ES-I3 (cell line): ENCODE measurements around the gene NOP9.

Experiments used
- H3K36me3 ChIP-seq: 2 replicates; pipeline ENCODE4 v1.6.1; 2013; ENCODE audit warnings: mild to moderate bottlenecking, low read length, control low read depth, moderate library complexity; ENCODE audit not compliant: insufficient read depth
- H3K4me1 ChIP-seq: 2 replicates; pipeline ENCODE4 v1.6.1; 2013; ENCODE audit warnings: mild to moderate bottlenecking, control low read depth, low read length; ENCODE audit not compliant: insufficient read depth
- H3K9ac ChIP-seq: 2 replicates; pipeline ENCODE4 v1.6.1; 2013; ENCODE audit warnings: low read depth, mild to moderate bottlenecking, low read length, moderate library complexity
- H3K9me3 ChIP-seq: 2 replicates; pipeline ENCODE4 v1.6.1; 2013; ENCODE audit warnings: mild to moderate bottlenecking, low read length, moderate library complexity; ENCODE audit not compliant: control insufficient read depth, insufficient read depth

The NOP9 gene

DNA sequence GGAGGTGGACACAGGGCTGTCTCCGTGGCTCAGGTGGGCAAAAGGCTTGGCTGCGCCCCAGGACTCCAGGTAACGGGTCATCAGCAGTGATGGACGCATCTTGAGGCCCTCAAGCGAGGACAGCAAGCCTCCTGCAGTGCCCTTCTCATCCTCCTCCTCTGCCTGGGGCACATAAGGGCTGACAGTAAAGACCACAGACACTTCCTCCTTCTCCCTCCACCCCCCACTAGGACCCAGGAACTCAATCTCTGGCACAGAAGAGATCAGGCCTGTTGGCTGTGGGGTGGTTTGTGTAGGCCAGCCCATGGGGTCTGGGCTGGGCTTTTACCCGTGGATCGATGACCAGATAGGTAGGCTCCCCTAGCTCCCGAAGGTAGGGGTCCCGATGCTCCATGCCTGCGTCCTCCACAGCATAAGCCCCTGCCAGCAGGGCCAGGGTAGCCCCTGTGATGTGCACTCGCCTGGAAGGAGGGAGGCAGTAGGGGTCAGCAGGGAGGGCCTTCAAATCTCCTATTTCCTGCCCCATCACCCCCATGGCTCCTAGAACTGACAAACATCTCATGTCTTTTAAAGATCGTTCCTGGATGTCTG, 29.5 kb downstream of the NOP9 start:
- no peaks in the 10 kb centered on the region for H3K9me3 ChIP-seq
- H3K36me3 ChIP-seq: no peaks in the 10 kb centered on the region
- H3K9ac ChIP-seq: no peak overlapping the region
- peaks cover 4% of the 10 kb centered on the region; the same call in 1 of the 2 replicates for H3K4me1 ChIP-seq

DNA sequence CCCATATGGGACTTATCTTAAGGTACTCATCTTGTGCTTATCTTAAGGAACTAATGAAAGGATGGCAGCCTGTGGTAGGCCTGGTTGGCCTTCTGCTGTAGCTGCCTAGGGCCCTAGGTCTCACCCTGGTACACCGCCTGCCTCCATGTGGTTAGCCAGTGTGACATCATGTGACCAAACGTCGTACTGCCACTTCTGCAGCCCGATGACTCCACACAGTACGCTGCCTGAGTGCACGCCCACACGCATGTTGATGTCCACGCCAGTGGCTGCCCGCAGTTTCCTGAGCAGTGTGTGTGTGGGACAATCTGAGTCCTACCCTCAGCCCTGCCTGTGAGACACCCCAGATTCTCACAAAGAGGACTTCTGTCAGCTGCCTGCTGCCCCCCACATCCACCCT, 30.1 kb downstream of the NOP9 start:
- no peaks in the 10 kb centered on the region for H3K36me3 ChIP-seq
- H3K9ac ChIP-seq: no peak overlapping the region
- no peaks in the 10 kb centered on the region for H3K9me3 ChIP-seq
- peaks cover 4% of the 10 kb centered on the region; the same call in 1 of the 2 replicates for H3K4me1 ChIP-seq

- no peak overlapping the region for H3K9ac ChIP-seq
- no peaks in the 10 kb centered on the region for H3K9me3 ChIP-seq
- H3K4me1 ChIP-seq: peaks cover 10% of the 10 kb centered on the region; the same call in 1 of the 2 replicates
Observed at GRCh38 chr14:24330973-24331674, 31.5 kb downstream of the NOP9 start.

DNA sequence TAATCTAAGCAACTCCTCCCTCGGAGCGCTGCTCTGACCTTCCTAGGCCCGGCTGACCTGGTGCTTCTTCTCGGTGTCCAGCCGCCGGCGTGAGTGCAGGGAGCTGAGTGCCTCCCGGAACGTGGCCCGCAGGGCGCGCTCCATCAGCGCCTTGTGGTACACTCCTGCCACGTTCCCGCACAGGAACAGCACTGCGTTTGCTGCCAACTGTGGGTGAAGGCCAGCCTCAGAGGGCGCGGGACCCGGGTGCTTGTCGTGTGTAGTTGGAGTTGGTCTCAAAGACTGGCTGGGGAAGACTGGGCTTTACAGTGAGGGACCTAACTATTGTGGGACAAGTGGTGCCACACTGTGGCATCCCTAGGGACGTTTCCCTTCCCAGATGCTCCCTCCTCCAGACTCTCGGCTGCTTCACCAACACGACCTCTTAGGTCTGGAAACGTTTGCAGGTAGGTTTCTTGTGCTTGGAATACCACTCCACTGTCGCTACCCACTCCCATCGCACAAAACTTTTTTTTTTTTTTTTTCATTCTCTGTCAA, 32.1 kb downstream of the NOP9 start:
- Histone ChIP-seq H3K9ac (peak overlapping the region; percentile 62; the same call in 1 of the 2 replicates), H3K36me3 (no peaks in the 10 kb centered on the region), H3K4me1 (peaks cover 10% of the 10 kb centered on the region; the same call in 1 of the 2 replicates), H3K9me3 (no peaks in the 10 kb centered on the region)

More at GRCh38 chr14:24330973-24331674, 31.5 kb downstream of the NOP9 start:
- no peaks in the 10 kb centered on the region for H3K36me3 ChIP-seq

- no peaks in the 10 kb centered on the region for H3K36me3 ChIP-seq
- H3K9me3 ChIP-seq: no peaks in the 10 kb centered on the region
- peaks cover 8% of the 10 kb centered on the region; the same call in 1 of the 2 replicates for H3K4me1 ChIP-seq
- peak overlapping the region; percentile 62 for H3K9ac ChIP-seq
Observed at GRCh38 chr14:24332268-24332993, 32.8 kb downstream of the NOP9 start.

DNA sequence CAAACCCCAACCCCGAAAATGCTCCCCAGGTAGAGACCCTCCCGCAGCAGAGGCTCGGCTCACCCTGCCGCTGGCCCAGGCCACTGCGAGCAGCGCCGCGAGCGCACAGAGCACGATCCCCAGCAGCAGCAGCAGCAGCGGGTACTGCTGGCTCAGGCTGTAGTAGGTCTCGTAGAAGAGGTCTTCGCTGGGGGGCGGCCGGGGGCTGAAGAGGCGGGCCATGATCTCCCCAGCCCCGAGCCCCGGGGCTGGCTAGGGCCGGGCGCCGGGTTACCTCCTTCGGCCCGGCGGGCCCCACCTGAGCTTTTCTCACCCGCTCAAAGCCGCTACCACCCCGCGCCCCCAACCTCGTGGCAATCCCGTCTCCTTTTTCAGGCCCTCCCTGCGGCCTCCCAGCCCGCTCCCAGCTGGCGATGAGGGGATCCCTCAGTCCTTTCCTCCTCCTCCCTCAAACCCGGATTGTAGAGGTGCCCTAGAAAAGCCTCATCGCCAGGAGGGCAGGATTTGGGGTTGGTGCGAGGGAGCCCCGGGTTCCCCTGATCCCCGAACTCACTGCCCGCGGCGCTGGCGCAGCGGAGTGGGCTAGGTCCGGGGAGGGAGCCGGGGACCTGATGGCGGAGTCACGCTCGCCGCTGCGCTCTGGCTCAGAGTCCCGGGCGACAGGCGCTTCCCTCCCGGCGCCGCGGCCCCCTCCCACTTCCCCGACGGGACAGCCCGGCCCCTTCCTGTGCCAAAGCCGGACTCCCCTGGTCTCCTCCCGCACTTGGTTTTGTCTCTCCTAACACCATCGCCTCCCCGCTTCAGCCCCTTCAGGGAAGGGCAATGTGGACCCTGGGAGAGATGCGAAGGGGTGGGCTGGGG, 35.0 kb downstream of the NOP9 start, which contains the start of gene ADCY4:
TSS of gene ADCY4 (minus strand) at position 641 of the 861 bp plus-strand sequence. CDS start at position 222, 419 bp downstream.
- Histone ChIP-seq H3K9me3 (no peaks in the 10 kb centered on the region), H3K4me1 (peaks cover 6% of the 10 kb centered on the region; the same call in 1 of the 2 replicates), H3K36me3 (no peaks in the 10 kb centered on the region), H3K9ac (peak within 1 kb of the TSS; percentile 49; the same call in 1 of the 2 replicates)

DNA sequence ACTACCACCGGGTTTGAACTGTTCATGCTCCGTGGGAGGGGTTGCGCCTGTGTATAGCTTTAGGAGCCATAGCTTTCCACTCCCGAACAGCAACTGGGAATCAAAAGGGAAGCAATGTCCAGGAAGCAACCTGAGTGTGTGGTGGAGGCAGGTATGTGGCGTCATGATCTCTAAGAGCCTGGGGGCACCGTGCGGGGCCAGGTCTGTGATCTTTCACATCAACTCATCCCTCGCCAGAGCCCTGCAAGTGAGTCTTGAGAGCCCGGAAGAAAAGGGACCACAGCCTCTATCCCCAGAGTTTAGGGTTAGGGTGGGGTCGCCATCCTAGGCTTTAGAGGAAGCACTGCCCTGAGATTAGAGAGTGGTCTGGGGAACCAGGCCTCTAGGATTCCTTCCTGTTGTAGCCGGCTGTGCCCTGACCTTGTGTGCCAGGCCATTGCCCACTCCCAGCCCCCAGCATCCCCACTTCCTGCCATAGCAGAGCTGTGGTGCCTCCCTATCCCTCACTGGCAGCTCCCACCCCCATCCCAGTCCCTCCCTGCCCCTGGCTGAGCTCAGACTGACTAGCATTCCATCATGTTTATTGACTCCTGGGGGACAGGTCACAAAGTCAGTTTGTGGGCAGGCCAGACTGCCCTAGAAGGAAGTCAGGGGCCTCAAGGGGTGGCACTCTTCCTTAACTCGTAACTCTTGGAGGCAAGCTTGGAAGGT, 36.0 kb downstream of the NOP9 start:
- no peaks in the 10 kb centered on the region for H3K36me3 ChIP-seq
- peak overlapping the region; percentile 49; the same call in 1 of the 2 replicates for H3K9ac ChIP-seq

DNA sequence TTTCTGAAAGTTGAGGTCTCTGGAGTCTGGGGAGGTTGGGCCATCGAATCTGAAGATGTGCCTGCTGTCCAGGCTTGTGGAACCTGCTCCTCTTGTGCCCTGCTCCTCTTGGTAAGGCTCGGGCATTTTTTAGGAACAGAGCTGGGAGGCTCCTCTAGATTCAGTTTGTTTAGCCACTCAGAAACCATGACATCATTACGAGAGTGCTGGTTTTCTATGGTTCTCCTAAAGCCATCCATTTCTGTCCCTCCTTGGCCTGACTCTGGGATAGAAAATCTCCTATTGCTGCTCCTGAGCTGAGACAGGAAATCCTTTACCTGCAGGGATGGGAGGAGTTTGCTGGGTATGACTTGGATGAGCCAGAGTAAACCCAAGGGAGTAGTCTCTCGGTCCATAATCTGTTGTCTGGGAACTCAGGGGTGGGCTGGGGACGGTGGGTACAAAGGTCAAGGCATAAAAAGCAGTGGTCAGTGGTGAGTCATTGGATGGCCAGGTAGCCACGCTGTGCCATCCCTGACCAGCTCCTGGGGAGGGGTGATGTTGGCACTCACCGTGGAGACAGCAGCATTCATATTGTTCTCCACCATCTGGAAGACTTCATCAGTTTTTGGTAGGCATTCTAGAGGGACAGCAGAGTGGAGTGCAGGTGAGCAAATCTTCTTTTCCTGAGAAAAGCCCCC, 37.6 kb downstream of the NOP9 start:
- Histone ChIP-seq H3K36me3 (no peaks in the 10 kb centered on the region), H3K9me3 (no peaks in the 10 kb centered on the region), H3K9ac (no peak overlapping the region), H3K4me1 (peaks cover 6% of the 10 kb centered on the region; the same call in 1 of the 2 replicates)

More for the DNA sequence above, 36.0 kb downstream of the NOP9 start:
- Histone ChIP-seq H3K9me3 (no peaks in the 10 kb centered on the region), H3K4me1 (peaks cover 6% of the 10 kb centered on the region; the same call in 1 of the 2 replicates)

DNA sequence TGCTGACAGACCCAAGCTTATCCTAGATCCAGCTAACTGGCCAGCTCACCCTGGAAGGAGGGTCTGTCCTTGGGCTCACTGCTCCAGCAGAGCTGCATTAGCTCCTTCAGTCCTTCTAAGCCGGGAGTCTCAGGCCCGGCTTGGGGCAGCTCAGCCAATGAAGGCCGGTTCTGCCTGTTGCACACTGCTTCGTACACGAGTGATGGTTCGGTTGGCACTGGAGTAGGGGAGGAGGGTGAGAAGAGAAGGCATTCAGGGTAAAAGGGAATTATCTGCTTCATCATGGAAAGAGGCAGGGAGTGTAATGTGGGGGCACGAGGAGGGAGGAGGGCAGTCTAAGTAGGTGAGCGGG, 38.1 kb downstream of the NOP9 start:
- Histone ChIP-seq H3K36me3 (no peaks in the 10 kb centered on the region), H3K9ac (no peak overlapping the region), H3K9me3 (no peaks in the 10 kb centered on the region), H3K4me1 (peaks cover 6% of the 10 kb centered on the region; the same call in 1 of the 2 replicates)

- H3K9ac ChIP-seq: peak overlapping the region; percentile 65; the same call in 1 of the 2 replicates
- no peaks in the 10 kb centered on the region for H3K9me3 ChIP-seq
- no peaks in the 10 kb centered on the region for H3K36me3 ChIP-seq
- H3K4me1 ChIP-seq: peaks cover 6% of the 10 kb centered on the region; the same call in 1 of the 2 replicates
Observed at GRCh38 chr14:24338843-24339242, 39.2 kb downstream of the NOP9 start.

DNA sequence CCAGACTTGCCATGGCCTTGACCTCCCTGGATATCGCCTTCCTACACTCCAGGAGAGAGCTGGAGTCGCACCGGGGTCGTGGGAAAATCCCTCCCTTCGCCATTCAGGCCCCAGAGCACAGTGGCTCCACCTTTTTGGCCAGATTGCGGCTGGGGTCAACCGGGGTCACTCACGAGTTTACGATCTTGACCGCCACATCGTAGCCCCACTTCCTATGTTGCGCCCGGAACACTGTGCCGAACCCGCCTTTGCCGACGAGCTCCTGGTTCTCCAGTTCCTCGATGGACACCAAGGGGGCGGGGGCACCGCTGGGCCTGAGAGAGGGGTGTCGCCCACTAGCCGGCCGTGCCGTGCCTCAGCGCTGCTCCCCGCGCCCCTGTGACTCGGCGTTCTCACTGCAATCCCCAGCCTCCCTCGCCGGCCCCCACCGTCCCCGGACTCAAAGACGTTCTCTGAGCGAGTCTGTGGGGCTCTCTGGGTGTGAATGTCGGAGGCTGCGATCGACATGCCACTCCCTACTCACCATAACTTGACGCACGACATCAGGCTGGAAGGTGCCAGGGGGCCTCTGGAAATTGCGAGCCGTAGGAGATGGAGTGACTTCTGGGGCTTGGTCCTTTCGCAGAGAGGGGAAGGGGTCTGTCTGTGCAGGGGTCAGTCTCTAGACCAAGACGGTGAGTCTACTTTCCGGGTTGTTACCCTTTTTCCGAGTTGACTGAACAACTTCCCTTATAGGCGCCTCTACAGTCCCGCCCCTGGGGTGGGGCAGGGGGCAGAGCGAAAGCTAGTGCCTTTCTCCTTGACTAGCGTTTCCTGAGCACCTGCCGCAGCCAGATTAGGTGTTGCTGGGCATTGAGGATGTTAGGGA, 39.9 kb downstream of the NOP9 start, which contains the start of gene RIPK3:
TSS of gene RIPK3 (minus strand) at position 708 of the 868 bp plus-strand sequence. CDS start at position 543, 165 bp downstream.
- H3K36me3 ChIP-seq: no peaks in the 10 kb centered on the region

DNA sequence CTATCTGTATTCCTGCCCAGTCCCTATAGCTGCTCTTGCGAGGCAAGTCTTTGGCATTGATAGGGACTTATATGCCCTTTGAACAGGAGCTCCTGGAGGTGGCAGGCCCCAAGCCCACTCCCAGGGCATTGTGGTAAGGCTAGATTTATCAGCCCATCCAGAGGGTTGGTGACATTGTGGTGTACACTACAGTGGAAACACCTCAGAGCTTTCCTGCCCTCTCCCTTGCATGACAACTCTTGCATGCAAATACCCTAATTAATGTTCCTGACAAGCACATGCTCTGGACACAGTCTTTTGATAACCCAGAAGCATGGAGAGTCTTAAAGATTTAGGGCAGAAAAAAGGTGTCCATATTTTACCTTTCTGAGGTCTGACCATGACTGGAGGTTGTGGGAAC, 41.0 kb downstream of the NOP9 start:
- H3K9me3 ChIP-seq: no peaks in the 10 kb centered on the region
- H3K36me3 ChIP-seq: no peaks in the 10 kb centered on the region
- no peak overlapping the region for H3K9ac ChIP-seq
- peaks cover 5% of the 10 kb centered on the region; the same call in 1 of the 2 replicates for H3K4me1 ChIP-seq

More for the DNA sequence above, 39.9 kb downstream of the NOP9 start, which contains the start of gene RIPK3:
- H3K9ac ChIP-seq: peak within 1 kb of the TSS; percentile 65
- peaks cover 6% of the 10 kb centered on the region; the same call in 1 of the 2 replicates for H3K4me1 ChIP-seq
- no peaks in the 10 kb centered on the region for H3K9me3 ChIP-seq
